GM12878 (cell line): ENCODE results near the gene CFAP90.

Experiments
- HDAC2 ChIP-seq: fragments of 200-600 bp; sonication (generic); IDR thresholded peaks from 2 replicates; pipeline ENCODE4 v1.6.1; 2017
- NR2C2 ChIP-seq: IDR thresholded peaks from 2 replicates; pipeline ENCODE4 v1.6.1; 2011; ENCODE audit warnings: borderline replicate concordance, low read depth; ENCODE audit not compliant: control insufficient read depth, insufficient read length
- POLR2A ChIP-seq: IDR thresholded peaks from 2 replicates; pipeline ENCODE4 v1.6.1; 2011; ENCODE audit warnings: low read depth, mild to moderate bottlenecking, low read length
- TCF7 ChIP-seq: IDR thresholded peaks from 2 replicates; pipeline ENCODE4 v1.6.1; 2014; ENCODE audit warnings: antibody characterized with exemption, borderline replicate concordance
- ZNF207 ChIP-seq: fragments of 450-650 bp; IDR thresholded peaks from 2 replicates; pipeline ENCODE4 v1.6.1; 2014; ENCODE audit warnings: antibody characterized with exemption, mild to moderate bottlenecking, borderline replicate concordance
- TF ChIP-seq, protein P1 (sequence below), 3 experiments: IDR thresholded peaks in 2 of 3; conservative IDR thresholded peaks in 1 of 3; 2 replicates each; pipeline ENCODE4 v1.5.1; 2011; ENCODE audit warnings: low read depth in 3 of 3, low read length in 3 of 3, mild to moderate bottlenecking in 3 of 3, control low read depth in 2 of 3, moderate library complexity in 2 of 3, inconsistent platforms in 1 of 3, mixed read lengths in 1 of 3; ENCODE audit not compliant: control insufficient read depth in 2 of 3, insufficient read depth in 1 of 3; ENCODE audit errors: extremely low read depth in 1 of 3

- TF ChIP-seq ZNF207 (no peak), NR2C2 (no peak), HDAC2 (no peak), POLR2A (no peak), TCF7 (no peak)
- TF ChIP-seq, protein P1, sequence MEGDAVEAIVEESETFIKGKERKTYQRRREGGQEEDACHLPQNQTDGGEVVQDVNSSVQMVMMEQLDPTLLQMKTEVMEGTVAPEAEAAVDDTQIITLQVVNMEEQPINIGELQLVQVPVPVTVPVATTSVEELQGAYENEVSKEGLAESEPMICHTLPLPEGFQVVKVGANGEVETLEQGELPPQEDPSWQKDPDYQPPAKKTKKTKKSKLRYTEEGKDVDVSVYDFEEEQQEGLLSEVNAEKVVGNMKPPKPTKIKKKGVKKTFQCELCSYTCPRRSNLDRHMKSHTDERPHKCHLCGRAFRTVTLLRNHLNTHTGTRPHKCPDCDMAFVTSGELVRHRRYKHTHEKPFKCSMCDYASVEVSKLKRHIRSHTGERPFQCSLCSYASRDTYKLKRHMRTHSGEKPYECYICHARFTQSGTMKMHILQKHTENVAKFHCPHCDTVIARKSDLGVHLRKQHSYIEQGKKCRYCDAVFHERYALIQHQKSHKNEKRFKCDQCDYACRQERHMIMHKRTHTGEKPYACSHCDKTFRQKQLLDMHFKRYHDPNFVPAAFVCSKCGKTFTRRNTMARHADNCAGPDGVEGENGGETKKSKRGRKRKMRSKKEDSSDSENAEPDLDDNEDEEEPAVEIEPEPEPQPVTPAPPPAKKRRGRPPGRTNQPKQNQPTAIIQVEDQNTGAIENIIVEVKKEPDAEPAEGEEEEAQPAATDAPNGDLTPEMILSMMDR (IDR thresholded peaks at IDR 0.05 in 2 of 3, conservative IDR thresholded peaks at IDR 0.05 in 1 of 3; ENCODE audit: control insufficient read depth in 2 of 3, extremely low read depth in 1 of 3, insufficient read depth in 1 of 3, low read depth in 3 of 3, low read length in 3 of 3) = no peak
Measured at GRCh38 chr5:7794311-7794710, 56.6 kb downstream of the CFAP90 start.
